Astrocyte of the cerebellum (primary cell): Measurements from ENCODE around the gene SRGAP2.
A peak's percentile ranks its signal among the peaks of the same experiment; 100 is the strongest.
"Not testable (repeated sequence)": the region's sequence is repeated elsewhere in the genome, so short reads cannot be mapped to it uniquely, and the experiment has no call there.

ENCODE experiments used
- DNase-seq: peaks from one replicate; pipeline ENCODE4 v3.0.0-alpha.2; 2011; ENCODE audit warnings: low read depth
- H3K4me3 ChIP-seq: 2 replicates; pipeline ENCODE4 v1.5.1; 2011; ENCODE audit warnings: mild to moderate bottlenecking, low read depth, low read length, moderate library complexity
- in situ Hi-C: cut with HindIII; loops from 2 replicates; pipeline ENCODE4 v1.10.0; 2017; ENCODE audit warnings: low sequenced_read_pairs

SRGAP2 gene

DNA sequence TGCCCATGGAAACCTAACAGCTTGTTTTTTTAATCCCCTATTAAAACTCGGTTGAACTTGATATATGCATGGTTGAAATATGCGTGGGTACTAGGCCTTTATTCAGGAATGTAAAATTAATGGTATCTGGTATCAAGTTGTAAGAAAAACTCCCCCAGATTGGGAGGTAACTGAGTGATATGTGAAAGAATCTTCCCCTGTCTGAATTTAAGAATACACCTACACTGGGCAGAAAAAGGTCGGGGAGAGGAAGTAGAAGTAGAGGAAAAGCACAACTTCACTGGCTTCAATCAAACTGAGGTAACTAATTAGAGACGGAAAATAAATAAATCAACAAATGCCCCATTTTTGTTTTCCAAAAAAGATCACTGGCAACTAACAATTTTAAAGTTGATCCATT, 16.5 kb upstream of the SRGAP2 start:
- in situ Hi-C loops, H3K4me3 ChIP-seq, DNase-seq: not testable (repeated sequence)

DNA sequence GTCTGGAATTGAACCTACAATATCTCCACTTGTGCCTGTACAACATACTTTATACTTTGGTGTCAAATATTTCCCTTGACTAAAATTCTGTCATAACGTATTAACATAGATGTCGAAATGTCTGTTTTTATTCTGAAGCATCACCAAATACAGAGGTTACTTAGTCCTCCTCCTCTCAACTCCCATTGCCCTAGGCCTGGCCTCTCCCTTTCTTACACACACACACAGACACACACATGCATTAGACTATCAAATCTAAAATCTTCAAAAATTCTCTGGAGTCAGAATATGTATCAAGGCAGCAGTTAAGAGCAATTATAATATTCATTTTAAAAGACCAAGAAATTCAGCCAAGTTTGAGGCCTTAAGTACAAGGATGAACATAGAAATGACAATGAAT, 8.2 kb upstream of the SRGAP2 start:
- DNase-seq, in situ Hi-C loops, H3K4me3 ChIP-seq: not testable (repeated sequence)

DNA sequence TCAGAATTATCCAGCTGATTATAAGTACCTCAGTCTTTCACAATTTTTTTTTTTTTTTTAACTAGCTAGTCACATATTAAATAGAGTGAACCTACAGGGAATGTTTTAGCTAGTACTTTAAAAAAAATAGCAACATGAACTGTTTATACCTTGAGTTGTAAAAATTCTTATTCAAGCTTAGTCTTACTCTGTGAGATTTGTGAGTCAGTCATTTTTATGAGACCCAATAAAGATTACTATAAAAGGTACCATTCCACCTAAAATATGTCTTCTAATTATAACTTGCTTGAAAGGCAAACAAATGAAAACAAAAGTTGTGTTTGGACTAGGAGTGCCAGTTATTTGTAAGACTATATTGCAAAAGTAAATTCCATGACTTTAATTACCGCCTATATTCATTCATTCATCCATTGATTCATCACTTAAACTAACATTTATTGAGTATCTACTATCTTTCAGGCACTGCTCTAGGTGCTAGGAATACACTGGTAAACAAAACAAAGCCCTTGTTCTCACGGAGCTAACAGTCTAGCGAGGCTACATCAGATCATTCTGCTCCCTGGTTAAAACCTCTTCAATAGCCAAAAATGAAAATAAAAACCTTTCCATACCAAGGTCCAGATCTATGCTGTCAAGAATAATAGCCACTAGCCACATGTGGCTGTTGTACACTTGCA, 6.5 kb upstream of the SRGAP2 start:
- in situ Hi-C loops, DNase-seq, H3K4me3 ChIP-seq: not testable (repeated sequence)

DNA sequence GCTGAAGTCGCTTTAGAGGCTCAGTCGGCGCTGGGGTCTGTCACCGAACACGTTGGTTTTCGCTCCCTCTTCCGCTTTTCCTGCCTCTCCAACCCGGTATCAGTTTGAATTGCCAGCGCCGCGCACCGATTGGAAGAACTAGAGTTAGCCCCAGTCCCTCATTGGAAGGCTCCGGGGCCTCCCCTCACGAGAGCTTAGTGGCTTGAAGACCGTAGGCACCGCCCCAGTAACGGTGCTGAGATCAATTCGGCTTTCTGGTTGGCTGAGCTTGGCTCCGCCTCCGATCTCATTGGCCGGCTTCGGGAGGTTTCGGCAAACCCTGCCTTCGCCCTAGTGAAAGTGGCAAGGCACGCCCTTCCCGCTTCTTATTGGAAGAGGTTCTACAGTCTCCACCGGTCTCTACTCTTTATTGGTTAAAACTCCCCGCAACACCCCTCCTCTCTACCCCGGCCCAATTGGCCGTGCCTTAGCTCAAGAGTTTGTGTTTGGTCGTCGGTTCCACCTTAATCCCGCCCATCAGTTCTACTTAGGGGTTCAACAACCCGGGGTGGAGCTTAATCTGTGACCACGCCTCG, 465 bp upstream of the SRGAP2 start, which contains the start of gene FAM72A:
FAM72A (minus strand) TSS at position 51 of the 575 bp plus-strand sequence. CDS start 814 bp downstream, outside the sequence.
- in situ Hi-C loops, result not testable (repeated sequence)
- peak within 1 kb of the TSS; percentile 44 for H3K4me3 ChIP-seq
- DNase-seq, result peak; percentile 99

DNA sequence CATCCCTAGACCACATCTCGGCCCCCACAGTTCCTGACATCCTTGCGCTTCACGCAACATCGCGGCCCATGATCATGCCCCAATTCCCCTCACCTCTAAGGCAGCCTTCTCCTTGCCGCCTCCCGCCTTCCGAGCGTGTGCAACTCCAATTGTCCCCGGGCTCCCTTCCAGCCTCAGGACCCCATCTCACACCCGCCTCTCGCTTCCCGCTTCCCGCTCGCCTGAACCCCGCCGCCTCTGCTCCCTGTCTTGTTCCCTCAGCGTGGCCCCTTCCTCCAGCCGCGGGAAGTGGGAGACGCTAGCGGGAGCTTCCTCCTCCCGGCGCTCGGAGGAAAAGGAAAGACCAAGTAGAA, 794 bp downstream of the SRGAP2 start:
- in situ Hi-C loops, DNase-seq: not testable (repeated sequence)
- peak overlapping the region; percentile 37 for H3K4me3 ChIP-seq

DNA sequence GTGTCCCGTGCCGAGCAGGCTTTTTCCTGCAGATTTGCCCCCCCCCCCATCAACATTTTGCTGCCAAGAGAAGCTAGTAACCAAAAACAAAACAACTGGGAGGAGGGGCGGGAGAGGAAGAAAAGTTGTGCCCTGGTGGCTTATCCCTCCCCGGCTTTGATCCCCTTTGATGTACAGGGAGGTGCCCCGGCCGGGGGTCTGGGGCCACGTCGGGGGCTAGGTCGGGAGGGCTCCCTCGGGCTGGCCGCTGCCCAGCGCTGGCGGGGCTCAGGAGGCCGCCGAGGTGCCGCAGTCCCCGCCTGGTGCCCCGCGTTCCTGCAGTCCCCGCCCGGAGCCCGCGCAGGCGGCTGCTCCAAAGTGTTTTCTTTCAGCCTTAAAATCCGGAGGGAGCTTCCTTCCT, 1.5 kb downstream of the SRGAP2 start:
- peak overlapping the region; percentile 41 for H3K4me3 ChIP-seq
- DNase-seq, in situ Hi-C loops: not testable (repeated sequence)

DNA sequence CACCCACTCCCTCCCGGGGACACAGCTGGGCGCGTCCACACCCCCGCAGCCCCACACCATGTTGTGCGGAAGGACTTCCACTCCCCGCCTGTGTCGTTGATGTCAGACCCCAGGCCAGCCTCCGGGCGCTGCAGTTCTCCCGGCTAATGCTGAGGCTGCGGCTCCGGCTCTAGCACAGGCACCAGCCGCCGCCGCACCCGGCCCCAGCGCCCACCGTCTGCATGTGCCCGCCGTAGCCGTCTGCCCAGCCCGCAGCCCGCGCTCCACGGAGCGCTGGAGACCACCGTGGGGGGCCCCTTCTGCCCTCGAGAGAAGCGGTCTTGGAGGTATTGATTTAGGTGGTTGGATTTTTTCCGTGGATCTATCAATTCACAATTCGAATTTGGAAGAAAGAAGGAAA, 2.2 kb downstream of the SRGAP2 start:
- peak overlapping the region; percentile 18 for H3K4me3 ChIP-seq
- DNase-seq, in situ Hi-C loops: not testable (repeated sequence)

DNA sequence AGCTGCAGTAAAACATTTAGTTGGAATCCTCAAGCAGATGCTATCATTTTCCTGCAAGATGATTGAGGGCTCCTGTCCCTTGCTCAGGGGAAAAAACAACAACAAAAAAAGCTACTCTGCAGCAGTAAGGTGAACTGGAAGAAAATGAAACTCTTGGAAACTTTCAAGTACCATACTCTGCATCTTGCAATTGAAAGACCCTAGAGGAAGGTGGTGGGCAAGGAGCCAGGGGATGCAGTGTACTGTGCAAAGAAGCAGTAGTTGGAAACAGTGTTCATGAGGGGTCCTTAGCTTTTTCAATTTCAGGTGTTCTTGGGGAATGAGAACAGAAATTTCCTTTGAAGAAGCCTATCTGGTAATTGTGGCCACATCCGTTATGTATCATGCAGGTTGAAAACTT, 7.5 kb downstream of the SRGAP2 start:
- in situ Hi-C loops, H3K4me3 ChIP-seq, DNase-seq: not testable (repeated sequence)

DNA sequence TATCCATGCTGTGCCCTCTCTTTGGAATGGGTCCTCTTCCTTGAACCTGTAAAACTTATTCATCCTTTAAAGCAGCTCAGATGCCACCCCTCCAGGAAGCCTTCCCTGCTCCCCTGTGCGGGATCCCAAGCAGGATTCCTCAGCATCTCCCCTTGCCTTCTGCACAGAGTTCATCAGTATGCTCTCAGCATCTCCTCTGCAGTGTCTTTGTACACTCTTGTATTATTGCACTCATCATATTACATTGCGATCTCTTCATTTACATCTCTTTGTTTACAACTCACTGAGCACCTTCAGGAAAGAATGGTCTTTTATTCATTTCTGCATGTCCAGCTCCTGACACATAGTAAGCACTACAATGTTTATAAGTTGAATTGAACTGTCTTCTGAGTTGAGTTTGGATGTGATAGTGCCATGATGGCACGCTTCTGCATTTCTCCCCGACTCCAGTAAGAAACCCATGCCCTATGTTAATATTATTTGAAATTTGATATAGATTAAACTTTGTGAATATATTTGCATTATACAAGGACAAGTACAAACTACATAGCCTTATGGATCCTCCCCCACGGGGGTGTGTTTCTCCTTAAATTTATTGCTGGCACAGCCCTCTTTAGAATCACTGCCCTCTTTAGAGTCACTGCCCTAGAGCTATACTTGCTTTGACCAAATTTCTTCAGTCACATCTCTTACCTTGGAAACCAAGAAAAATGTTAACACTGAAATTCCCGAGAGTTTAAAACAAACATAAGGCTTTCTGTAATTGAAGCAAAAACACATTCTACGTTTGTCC, 12.5 kb downstream of the SRGAP2 start:
- in situ Hi-C loops, H3K4me3 ChIP-seq, DNase-seq: not testable (repeated sequence)

DNA sequence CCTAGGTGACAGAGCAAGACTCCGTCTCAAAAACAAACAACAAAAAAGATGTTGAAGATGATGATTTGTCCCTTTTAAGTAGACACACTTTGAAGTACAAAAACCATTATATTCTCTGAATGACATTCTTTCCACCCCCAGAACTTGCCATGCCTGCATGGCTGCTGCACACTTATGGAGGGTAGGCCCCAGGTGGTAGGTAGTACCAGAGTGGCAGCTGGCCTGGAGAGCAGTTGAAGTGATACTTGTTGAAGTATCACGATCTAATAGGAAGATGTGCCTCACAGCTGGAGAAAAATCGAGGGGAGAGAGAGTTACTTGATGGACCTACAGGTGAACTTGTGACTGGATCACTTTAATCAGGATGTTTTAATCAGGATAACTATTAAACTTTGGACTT, 14.9 kb downstream of the SRGAP2 start:
- in situ Hi-C loops, DNase-seq, H3K4me3 ChIP-seq: not testable (repeated sequence)

DNA sequence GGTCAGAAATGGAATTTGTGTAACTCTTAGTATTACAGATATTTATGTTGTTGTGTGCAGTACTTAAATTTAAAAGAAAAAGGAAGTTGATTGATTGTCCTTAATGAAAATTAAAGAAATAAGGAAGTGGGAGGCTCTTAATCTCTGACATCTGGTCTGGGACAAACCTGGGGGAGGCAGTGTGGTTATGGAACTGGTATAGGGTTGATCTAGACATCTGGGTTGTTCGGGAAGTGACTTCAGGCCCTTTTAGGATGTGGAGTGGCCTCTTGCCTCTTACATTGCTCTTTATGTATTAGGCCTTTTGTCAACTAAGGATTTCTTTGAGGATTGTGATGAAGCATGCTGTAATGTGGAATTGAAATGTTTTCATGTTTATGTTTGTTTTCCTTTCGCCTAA, 15.4 kb downstream of the SRGAP2 start:
- in situ Hi-C loops, H3K4me3 ChIP-seq, DNase-seq: not testable (repeated sequence)

DNA sequence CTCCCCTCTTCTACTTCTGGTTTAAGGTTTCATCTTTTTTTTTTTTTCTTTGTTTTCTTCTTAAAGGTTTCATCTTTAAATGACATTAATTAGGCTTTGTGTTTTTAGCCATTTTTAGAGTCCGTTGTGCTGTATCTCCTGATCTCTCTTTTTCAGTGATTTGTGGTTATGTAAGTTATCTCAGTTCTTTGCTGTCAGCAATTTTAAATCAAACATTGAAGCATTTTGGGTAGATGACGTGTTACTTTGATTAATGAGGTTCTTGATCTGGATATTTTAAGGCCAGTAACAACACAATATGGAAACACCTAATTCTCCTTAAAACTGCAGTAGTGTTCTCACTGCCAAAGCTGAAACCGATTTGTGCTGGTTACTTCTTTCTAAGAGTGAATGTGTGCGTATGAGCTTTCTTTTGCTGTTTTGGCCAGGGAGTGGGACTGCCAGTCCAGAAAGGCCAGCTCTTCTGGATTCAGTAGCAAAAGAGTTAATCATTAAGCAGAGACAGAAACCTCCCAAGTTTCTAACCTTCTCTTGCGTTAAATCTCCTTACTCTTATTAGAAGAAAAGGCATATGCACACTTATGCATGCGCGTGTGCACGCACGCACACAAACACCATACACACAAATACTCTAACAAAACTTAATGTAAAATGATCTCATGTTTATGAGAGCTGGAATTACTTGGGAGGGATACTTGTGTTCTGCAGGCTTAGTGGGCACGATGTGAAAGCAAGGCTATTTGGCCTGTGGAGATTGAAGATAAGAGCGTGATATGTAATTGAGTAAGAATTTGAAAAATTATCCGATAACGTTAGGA, 16.4 kb downstream of the SRGAP2 start:
- in situ Hi-C loops, DNase-seq, H3K4me3 ChIP-seq: not testable (repeated sequence)

DNA sequence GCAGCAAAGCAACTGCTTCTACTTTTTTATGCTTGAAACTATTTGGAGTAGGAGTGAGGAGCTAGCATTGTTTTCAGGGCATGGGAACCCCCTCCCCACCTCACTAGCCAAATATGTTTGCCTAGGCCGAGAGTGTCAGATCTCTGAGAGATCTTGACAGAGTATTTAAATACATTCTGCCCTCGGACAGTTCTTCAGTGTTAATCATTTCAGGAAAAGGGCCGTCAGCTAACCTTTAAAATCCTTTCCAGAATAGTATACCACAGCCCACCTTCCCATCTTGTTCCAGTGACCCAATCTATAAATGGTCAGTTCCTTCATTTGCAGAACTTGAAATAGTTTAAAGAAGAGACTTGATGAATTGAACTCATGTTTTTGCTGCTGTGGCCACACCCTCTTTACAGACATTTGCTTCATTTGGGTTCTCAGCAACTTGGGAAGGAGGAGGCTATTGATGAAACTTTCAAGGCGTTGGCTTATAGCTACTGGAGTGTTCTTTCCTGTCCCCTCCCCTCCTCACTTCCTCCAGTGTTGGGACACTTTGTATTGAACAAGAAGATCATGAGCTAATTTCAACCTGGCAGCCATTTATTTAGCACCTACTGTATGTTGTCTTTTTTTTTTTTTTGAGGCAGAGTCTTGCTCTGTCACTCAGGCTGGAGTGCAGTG, 17.1 kb downstream of the SRGAP2 start:
- in situ Hi-C loops, H3K4me3 ChIP-seq, DNase-seq: not testable (repeated sequence)

DNA sequence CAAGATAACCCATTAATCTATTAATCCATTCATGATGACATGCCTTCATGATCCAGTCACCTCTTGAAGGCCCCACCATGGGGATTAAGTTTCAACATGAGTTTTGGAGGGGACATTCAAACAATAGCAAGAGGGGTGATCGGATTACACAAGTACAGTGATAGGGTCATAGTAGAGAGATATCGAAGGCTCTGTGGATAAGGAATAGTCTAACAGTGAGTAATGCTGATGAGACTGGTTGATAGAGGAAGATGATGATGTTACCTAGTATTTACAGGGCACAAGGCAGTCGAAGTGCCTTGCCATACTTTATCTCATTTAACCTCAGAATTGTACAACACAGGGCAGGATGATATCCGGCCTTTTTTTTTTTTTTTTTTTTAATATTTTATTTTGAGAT, 18.2 kb downstream of the SRGAP2 start:
- H3K4me3 ChIP-seq, DNase-seq, in situ Hi-C loops: not testable (repeated sequence)

DNA sequence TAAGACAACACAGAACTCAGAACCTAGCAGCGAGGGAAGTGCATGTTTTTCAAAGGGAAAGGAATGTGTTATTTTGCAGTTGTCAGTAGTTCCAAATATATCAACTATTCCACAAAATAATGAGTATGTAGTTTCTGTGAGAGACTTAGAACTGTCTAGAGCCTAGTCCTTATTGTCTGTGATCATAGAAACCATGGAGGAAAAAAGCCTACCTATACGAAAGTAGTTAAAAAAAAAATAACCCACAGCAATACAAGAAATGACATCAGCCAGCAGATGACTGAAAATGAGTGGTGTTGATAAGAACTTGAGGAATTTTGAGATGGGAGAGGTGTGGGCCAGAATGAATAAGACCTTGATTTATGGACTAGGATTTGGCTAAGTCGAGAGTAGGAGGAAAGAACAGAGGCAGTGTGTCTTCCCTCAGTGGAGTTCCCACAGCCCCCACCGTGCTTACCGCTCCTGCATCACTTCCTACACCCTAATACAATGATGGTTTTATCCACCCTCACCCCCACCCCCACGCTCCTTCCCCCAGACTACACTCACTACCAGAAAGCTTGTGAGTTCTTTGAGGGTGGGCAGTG, 20.9 kb downstream of the SRGAP2 start:
- in situ Hi-C loops, H3K4me3 ChIP-seq, DNase-seq: not testable (repeated sequence)

DNA sequence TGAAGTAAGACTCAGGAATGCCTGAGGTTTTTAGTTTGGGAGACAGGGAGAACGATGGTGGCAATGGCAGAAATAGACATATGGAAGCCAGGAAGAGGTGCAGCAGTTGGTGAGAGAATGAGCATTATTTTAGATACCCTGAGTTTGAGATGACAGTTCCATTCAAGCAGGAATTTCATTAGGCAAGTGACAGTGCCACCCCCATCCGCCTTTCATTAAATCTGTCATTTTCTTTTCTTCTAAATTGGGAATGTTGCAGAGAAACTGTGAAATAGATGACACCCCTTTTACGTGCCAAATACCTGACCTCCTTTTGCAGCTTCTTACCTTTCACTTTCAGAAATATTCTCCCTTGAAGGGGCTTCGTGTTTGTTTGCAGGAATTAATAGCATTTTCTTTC, 22.0 kb downstream of the SRGAP2 start:
- DNase-seq, H3K4me3 ChIP-seq, in situ Hi-C loops: not testable (repeated sequence)
